Stimulated activated naive CD8-positive, alpha-beta T cell treated with anti-CD3 and anti-CD28 coated beads, Interleukin-15, Interleukin-2, amounts not matched to agents 100 ng/mL and 50 ng/mL, for 24 hours (primary cell): ENCODE results near the gene TMED10.
"Not testable (repeated sequence)": the region's sequence is repeated elsewhere in the genome, so short reads cannot be mapped to it uniquely, and the experiment has no call there.

Experiments
- H3K27ac Mint-ChIP-seq: one replicate; pipeline ENCODE4 v1.8.0; 2021; ENCODE audit warnings: mild to moderate bottlenecking, mixed read lengths
- H3K27me3 Mint-ChIP-seq: one replicate; pipeline ENCODE4 v1.8.0; 2021; ENCODE audit warnings: mixed read lengths
- H3K36me3 Mint-ChIP-seq: one replicate; pipeline ENCODE4 v1.8.0; 2021; ENCODE audit warnings: low read depth, mixed read lengths
- H3K4me1 Mint-ChIP-seq: one replicate; pipeline ENCODE4 v1.8.0; 2021; ENCODE audit warnings: low read depth, mixed read lengths
- H3K4me3 Mint-ChIP-seq: one replicate; pipeline ENCODE4 v1.8.0; 2021; ENCODE audit warnings: mild to moderate bottlenecking, mixed read lengths
- H3K9me3 Mint-ChIP-seq: one replicate; pipeline ENCODE4 v1.8.0; 2021; ENCODE audit warnings: mixed read lengths

TMED10 gene

GRCh38 chr14:75134644-75135043 lies 41.8 kb downstream of the TMED10 start:
- Mint-ChIP-seq H3K27ac (peak overlapping the region; percentile 60), H3K4me3 (no peak overlapping the region), H3K36me3 (peaks cover 37% of the 10 kb centered on the region), H3K27me3 (no peaks in the 10 kb centered on the region), H3K4me1 (peaks cover 26% of the 10 kb centered on the region), H3K9me3 (no peaks in the 10 kb centered on the region)

GRCh38 chr14:75133597-75133996 lies 42.8 kb downstream of the TMED10 start:
- Mint-ChIP-seq H3K27ac (no peak overlapping the region), H3K9me3 (no peaks in the 10 kb centered on the region), H3K36me3 (peaks cover 37% of the 10 kb centered on the region), H3K4me1 (peaks cover 18% of the 10 kb centered on the region), H3K27me3 (no peaks in the 10 kb centered on the region), H3K4me3 (no peak overlapping the region)

GRCh38 chr14:75132382-75133086 lies 43.9 kb downstream of the TMED10 start:
- Mint-ChIP-seq H3K4me1 (peaks cover 17% of the 10 kb centered on the region), H3K36me3 (peaks cover 37% of the 10 kb centered on the region), H3K9me3 (no peaks in the 10 kb centered on the region), H3K27ac (no peak overlapping the region), H3K4me3 (no peak overlapping the region), H3K27me3 (no peaks in the 10 kb centered on the region)

GRCh38 chr14:75128596-75128990 lies 47.8 kb downstream of the TMED10 start:
- H3K36me3 Mint-ChIP-seq, result peaks cover 33% of the 10 kb centered on the region
- no peaks in the 10 kb centered on the region for H3K27me3 Mint-ChIP-seq
- H3K9me3 Mint-ChIP-seq, result no peaks in the 10 kb centered on the region
- H3K4me1 Mint-ChIP-seq, result peaks cover 47% of the 10 kb centered on the region
- H3K27ac Mint-ChIP-seq, result no peak overlapping the region
- peak overlapping the region; percentile 97 for H3K4me3 Mint-ChIP-seq

- H3K27me3 Mint-ChIP-seq, result no peaks in the 10 kb centered on the region
- H3K27ac Mint-ChIP-seq, result peak overlapping the region; percentile 99
- peaks cover 27% of the 10 kb centered on the region for H3K36me3 Mint-ChIP-seq
- peaks cover 49% of the 10 kb centered on the region for H3K4me1 Mint-ChIP-seq
- H3K9me3 Mint-ChIP-seq, result no peaks in the 10 kb centered on the region
- peak overlapping the region; percentile 97 for H3K4me3 Mint-ChIP-seq
Observed at GRCh38 chr14:75127903-75128595, 48.4 kb downstream of the TMED10 start.

GRCh38 chr14:75127474-75127820 lies 49.0 kb downstream of the TMED10 start:
- not testable (repeated sequence) for H3K27me3 Mint-ChIP-seq, H3K9me3 Mint-ChIP-seq
- H3K4me1 Mint-ChIP-seq, result peaks cover 46% of the 10 kb centered on the region
- H3K4me3 Mint-ChIP-seq, result peak overlapping the region; percentile 97
- peaks cover 21% of the 10 kb centered on the region for H3K36me3 Mint-ChIP-seq
- H3K27ac Mint-ChIP-seq, result peak overlapping the region; percentile 99

GRCh38 chr14:75126679-75127473 lies 49.5 kb downstream of the TMED10 start, which contains the start of gene NEK9:
NEK9 (minus strand) TSS chr14:75127048; CDS start chr14:75126921, 127 bp downstream.
- peak within 1 kb of the TSS; percentile 99 for H3K27ac Mint-ChIP-seq

GRCh38 chr14:75126121-75126544 lies 50.3 kb downstream of the TMED10 start:
- peaks cover 24% of the 10 kb centered on the region for H3K36me3 Mint-ChIP-seq
- peak overlapping the region; percentile 97 for H3K4me3 Mint-ChIP-seq
- H3K9me3 Mint-ChIP-seq, result no peaks in the 10 kb centered on the region
- H3K27me3 Mint-ChIP-seq, result no peaks in the 10 kb centered on the region
- peak overlapping the region; percentile 95 for H3K27ac Mint-ChIP-seq
- H3K4me1 Mint-ChIP-seq, result peaks cover 55% of the 10 kb centered on the region

More at GRCh38 chr14:75126679-75127473, 49.5 kb downstream of the TMED10 start, which contains the start of gene NEK9:
- no peaks in the 10 kb centered on the region for H3K27me3 Mint-ChIP-seq
- no peaks in the 10 kb centered on the region for H3K9me3 Mint-ChIP-seq
- peak within 1 kb of the TSS; percentile 97 for H3K4me3 Mint-ChIP-seq
- peaks cover 48% of the 10 kb centered on the region for H3K4me1 Mint-ChIP-seq
- peaks cover 22% of the 10 kb centered on the region for H3K36me3 Mint-ChIP-seq

GRCh38 chr14:75125617-75126016 lies 50.8 kb downstream of the TMED10 start:
- Mint-ChIP-seq H3K27ac (peak overlapping the region; percentile 95), H3K4me3 (peak overlapping the region; percentile 97), H3K36me3 (peaks cover 25% of the 10 kb centered on the region), H3K27me3 (no peaks in the 10 kb centered on the region), H3K9me3 (no peaks in the 10 kb centered on the region), H3K4me1 (peaks cover 59% of the 10 kb centered on the region)

- Mint-ChIP-seq H3K27me3 (no peaks in the 10 kb centered on the region), H3K27ac (peak overlapping the region; percentile 84), H3K36me3 (peaks cover 39% of the 10 kb centered on the region), H3K9me3 (no peaks in the 10 kb centered on the region), H3K4me3 (peak overlapping the region; percentile 51), H3K4me1 (peaks cover 59% of the 10 kb centered on the region)
Observed at GRCh38 chr14:75123991-75124390, 52.4 kb downstream of the TMED10 start.

GRCh38 chr14:75121552-75121951 lies 54.9 kb downstream of the TMED10 start:
- H3K4me3 Mint-ChIP-seq, result no peak overlapping the region

GRCh38 chr14:75120541-75121291 lies 55.7 kb downstream of the TMED10 start:
- Mint-ChIP-seq H3K4me1 (peaks cover 38% of the 10 kb centered on the region), H3K9me3 (no peaks in the 10 kb centered on the region), H3K27ac (no peak overlapping the region), H3K4me3 (no peak overlapping the region), H3K36me3 (peaks cover 51% of the 10 kb centered on the region), H3K27me3 (no peaks in the 10 kb centered on the region)

More at GRCh38 chr14:75121552-75121951, 54.9 kb downstream of the TMED10 start:
- Mint-ChIP-seq H3K4me1 (peaks cover 43% of the 10 kb centered on the region), H3K27me3 (no peaks in the 10 kb centered on the region), H3K9me3 (no peaks in the 10 kb centered on the region), H3K36me3 (peaks cover 53% of the 10 kb centered on the region), H3K27ac (no peak overlapping the region)

- Mint-ChIP-seq H3K27ac (no peak overlapping the region), H3K4me3 (no peak overlapping the region), H3K36me3 (peaks cover 55% of the 10 kb centered on the region), H3K27me3 (no peaks in the 10 kb centered on the region), H3K9me3 (no peaks in the 10 kb centered on the region), H3K4me1 (peaks cover 26% of the 10 kb centered on the region)
Observed at GRCh38 chr14:75119056-75119455, 57.4 kb downstream of the TMED10 start.

GRCh38 chr14:75113932-75114539 lies 62.4 kb downstream of the TMED10 start:
- no peak overlapping the region for H3K4me3 Mint-ChIP-seq
- no peaks in the 10 kb centered on the region for H3K27me3 Mint-ChIP-seq
- H3K36me3 Mint-ChIP-seq, result peaks cover 76% of the 10 kb centered on the region
- no peak overlapping the region for H3K27ac Mint-ChIP-seq
- H3K4me1 Mint-ChIP-seq, result peaks cover 10% of the 10 kb centered on the region
- H3K9me3 Mint-ChIP-seq, result no peaks in the 10 kb centered on the region
